Activated CD8-positive, alpha-beta T cell treated with anti-CD3 and anti-CD28 coated beads for 36 hours (primary cell): ENCODE data around the gene OTOR. TPM values are rescaled to one million over a fixed set of nuclear protein-coding genes. Genes with fewer than 3 reads are reported as not detected.

Experiments
- ATAC-seq: fragments of 200-7000 bp; cut with Tn5 transposase; one replicate; pipeline ENCODE4 v1.10.0; 2021; ENCODE audit warnings: mild to moderate bottlenecking, moderate library complexity
- CTCF ChIA-PET: fragments of 350-600 bp; sonication (Branson Sonifier 250); formaldehyde crosslinking; loops from one replicate; lab custom pipeline; 2021; ENCODE audit warnings: antibody characterized with exemption; lab: Charles Lee
- POLR2A ChIA-PET: fragments of 350-600 bp; sonication (Branson Sonifier 250); formaldehyde crosslinking; loops from one replicate; lab custom pipeline; 2021; ENCODE audit warnings: antibody characterized with exemption; lab: Charles Lee
- DNase-seq: peaks from one replicate; pipeline ENCODE4 v3.0.0-alpha.2; 2020
- H3K27ac Mint-ChIP-seq: one replicate; pipeline ENCODE4 v1.8.0; 2021; ENCODE audit warnings: mild to moderate bottlenecking, mixed read lengths
- H3K27me3 Mint-ChIP-seq: one replicate; pipeline ENCODE4 v1.8.0; 2021; ENCODE audit warnings: mixed read lengths
- H3K36me3 Mint-ChIP-seq: one replicate; pipeline ENCODE4 v1.8.0; 2021; ENCODE audit warnings: low read depth, mixed read lengths
- H3K4me1 Mint-ChIP-seq: one replicate; pipeline ENCODE4 v1.8.0; 2021; ENCODE audit warnings: low read depth, mixed read lengths
- H3K4me3 Mint-ChIP-seq: one replicate; pipeline ENCODE4 v1.8.0; 2021; ENCODE audit warnings: mild to moderate bottlenecking, moderate library complexity, mixed read lengths
- H3K9me3 Mint-ChIP-seq: one replicate; pipeline ENCODE4 v1.8.0; 2021; ENCODE audit warnings: mixed read lengths
- intact Hi-C: fragments of 100-400 bp; cut with micrococcal nuclease; formaldehyde crosslinking; loops from one replicate; pipeline ENCODE4 v1.10.0; 2022
- total RNA-seq, 2 experiments: library from RNA; stranded (reverse); gene quantifications; one replicate each; pipeline ENCODE4 v1.2.3, GENCODE V29; 2021
- TF ChIP-seq, protein P1 (sequence below): fragments of 200-600 bp; IDR thresholded peaks from one replicate; pipeline ENCODE4 v1.8.0; 2022; ENCODE audit warnings: antibody characterized with exemption, mild to moderate bottlenecking

Gene OTOR
- total RNA-seq, 2 experiments from 2014 or later, result not detected

DNA sequence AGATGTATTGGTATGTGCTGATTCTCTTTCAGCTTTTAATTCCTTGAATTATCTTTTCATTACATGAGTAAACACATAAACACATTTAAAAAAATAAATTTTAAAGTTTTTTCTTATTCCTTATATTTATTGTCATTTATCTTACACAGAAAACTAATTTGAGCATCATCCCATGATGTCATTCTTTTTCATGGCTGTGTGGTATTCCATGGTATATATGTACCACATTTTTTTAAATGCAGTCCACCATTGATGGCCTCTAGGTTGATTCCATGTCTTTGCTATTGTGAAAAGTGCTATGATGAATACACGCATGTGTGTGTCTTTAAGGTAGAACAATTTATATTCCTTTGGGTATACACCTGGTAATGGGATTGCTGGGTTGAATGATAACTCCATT, 33.3 kb downstream of the OTOR start:
- CTCF ChIA-PET, result interaction anchor here (1.1 kb wide), 1 partner anchor 23 kb away, joined by 3 read pairs; no protein-coding TSS in a partner anchor
- no peak for ATAC-seq

DNA sequence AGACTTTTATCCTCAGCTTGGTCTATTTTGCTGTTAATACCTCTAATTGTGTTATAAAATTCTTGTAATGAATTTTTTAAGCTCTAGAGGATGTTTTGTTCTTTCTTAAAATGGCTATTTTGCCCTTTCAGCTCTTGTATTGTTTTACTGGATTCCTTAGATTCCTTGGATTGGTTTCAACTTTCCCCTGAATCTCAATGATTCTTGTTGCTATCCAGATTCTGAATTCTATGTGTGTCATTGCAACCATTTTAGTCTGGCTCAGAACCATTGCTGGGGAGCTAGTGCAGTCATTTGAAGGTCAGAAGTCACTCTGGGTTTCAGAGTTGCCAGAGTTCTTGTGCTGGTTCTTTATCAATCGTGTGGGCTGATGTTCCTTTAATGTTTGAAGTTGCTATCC, 37.1 kb downstream of the OTOR start:
- no peak overlapping the region for H3K4me3 Mint-ChIP-seq
- no peaks in the 10 kb centered on the region for H3K4me1 Mint-ChIP-seq
- POLR2A ChIA-PET, result no interaction called here
- TF ChIP-seq, protein P1, sequence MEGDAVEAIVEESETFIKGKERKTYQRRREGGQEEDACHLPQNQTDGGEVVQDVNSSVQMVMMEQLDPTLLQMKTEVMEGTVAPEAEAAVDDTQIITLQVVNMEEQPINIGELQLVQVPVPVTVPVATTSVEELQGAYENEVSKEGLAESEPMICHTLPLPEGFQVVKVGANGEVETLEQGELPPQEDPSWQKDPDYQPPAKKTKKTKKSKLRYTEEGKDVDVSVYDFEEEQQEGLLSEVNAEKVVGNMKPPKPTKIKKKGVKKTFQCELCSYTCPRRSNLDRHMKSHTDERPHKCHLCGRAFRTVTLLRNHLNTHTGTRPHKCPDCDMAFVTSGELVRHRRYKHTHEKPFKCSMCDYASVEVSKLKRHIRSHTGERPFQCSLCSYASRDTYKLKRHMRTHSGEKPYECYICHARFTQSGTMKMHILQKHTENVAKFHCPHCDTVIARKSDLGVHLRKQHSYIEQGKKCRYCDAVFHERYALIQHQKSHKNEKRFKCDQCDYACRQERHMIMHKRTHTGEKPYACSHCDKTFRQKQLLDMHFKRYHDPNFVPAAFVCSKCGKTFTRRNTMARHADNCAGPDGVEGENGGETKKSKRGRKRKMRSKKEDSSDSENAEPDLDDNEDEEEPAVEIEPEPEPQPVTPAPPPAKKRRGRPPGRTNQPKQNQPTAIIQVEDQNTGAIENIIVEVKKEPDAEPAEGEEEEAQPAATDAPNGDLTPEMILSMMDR, result no peak
- no peak for DNase-seq
- no peak overlapping the region for H3K27ac Mint-ChIP-seq
- CTCF ChIA-PET, result no interaction called here
- H3K36me3 Mint-ChIP-seq, result no peaks in the 10 kb centered on the region
- peaks cover 17% of the 10 kb centered on the region for H3K27me3 Mint-ChIP-seq
- no peak for ATAC-seq
- intact Hi-C loops, result no loop called here
- peaks cover 9% of the 10 kb centered on the region for H3K9me3 Mint-ChIP-seq

More for the DNA sequence above, 33.3 kb downstream of the OTOR start:
- Mint-ChIP-seq H3K36me3 (no peaks in the 10 kb centered on the region), H3K4me3 (no peak overlapping the region), H3K9me3 (peaks cover 12% of the 10 kb centered on the region), H3K4me1 (no peaks in the 10 kb centered on the region), H3K27ac (no peak overlapping the region), H3K27me3 (peaks cover 12% of the 10 kb centered on the region)
- TF ChIP-seq, protein P1, result no peak
- no peak for DNase-seq
- POLR2A ChIA-PET, result no interaction called here
- intact Hi-C loops, result no loop called here

Other genes starting within 250 kb of the OTOR start
- gene KIF16B, start 174.9 kb upstream of the OTOR start, total RNA-seq, result 1 to 10 TPM; 3.5 to 4.2 TPM
- gene SNRPB2, start 18.3 kb upstream of the OTOR start, total RNA-seq, result 100 to 1,000 TPM; 105 to 108 TPM